GM19043 (cell line): ENCODE measurements around the gene AGK.
A peak's percentile ranks its signal among the peaks of the same experiment; 100 is the strongest.
"Not testable (repeated sequence)": the region's sequence is repeated elsewhere in the genome, so short reads cannot be mapped to it uniquely, and the experiment has no call there.

ENCODE experiments used
- ATAC-seq: cut with Tn5 transposase; IDR thresholded peaks from one replicate; pipeline ENCODE4 v1.9.1; 2021; ENCODE audit warnings: low read depth; ENCODE audit not compliant: unreplicated experiment

AGK gene

GRCh38 chr7:141551782-141552181 lies 572 bp downstream of the AGK start:
- peak; percentile 3 for ATAC-seq

GRCh38 chr7:141557360-141557759 lies 6.2 kb downstream of the AGK start:
- ATAC-seq, result no peak

GRCh38 chr7:141557831-141558531 lies 6.8 kb downstream of the AGK start:
- ATAC-seq, result not testable (repeated sequence)

DNA sequence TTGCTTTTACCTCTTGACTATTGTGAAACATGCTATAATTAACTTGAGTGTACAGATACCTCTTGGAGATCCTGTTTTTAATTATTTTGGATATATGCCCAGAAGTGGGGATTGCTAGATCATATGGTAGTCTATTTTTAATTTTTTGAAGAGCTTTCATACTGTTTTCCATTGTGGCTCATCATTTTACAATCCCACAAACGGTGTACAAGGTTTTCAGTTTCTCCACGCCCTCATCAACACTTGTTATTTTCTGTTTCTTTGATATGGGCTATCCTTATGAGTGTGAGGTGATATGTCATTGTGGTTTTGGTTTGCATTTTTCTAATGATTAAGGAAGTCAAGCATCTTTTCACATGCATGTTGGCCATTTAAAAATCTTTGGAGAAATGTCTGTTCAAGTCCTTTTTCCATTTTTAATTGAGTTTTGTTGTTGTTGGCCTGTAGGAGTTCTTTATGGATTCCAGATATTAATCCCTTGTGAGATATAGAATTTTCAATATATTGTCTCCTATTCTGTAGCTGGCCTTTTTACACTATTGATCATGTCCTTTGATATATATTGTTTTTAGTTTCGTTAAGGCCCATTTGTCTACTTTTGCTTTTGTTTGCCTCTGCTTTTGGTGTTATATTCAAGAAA lies 7.5 kb downstream of the AGK start:
- peak; percentile 67 for ATAC-seq

GRCh38 chr7:141559961-141560360 lies 8.8 kb downstream of the AGK start:
- no peak for ATAC-seq

DNA sequence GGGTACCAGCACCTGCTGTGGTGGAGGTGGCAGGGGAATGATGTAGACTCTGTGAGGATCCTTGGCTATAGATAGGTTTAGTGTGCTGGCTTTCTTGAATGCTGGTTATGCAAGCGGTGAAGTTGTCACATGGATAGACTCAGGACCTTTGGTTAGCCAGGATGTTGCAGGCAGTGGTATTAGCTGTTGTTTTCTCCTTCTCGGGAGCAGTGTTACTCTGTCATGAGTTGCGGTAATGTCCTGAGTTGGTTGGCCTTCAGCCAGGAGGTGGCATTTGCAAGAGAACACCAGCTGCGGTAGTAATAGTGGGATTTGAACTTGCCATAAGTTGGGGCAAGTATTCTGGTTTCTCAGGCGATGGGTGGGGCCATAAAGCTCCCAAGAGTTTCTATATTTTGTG lies 10.8 kb downstream of the AGK start:
- no peak for ATAC-seq

GRCh38 chr7:141562543-141562942 lies 11.3 kb downstream of the AGK start:
- no peak for ATAC-seq

GRCh38 chr7:141562972-141563371 lies 11.8 kb downstream of the AGK start:
- ATAC-seq, result no peak

DNA sequence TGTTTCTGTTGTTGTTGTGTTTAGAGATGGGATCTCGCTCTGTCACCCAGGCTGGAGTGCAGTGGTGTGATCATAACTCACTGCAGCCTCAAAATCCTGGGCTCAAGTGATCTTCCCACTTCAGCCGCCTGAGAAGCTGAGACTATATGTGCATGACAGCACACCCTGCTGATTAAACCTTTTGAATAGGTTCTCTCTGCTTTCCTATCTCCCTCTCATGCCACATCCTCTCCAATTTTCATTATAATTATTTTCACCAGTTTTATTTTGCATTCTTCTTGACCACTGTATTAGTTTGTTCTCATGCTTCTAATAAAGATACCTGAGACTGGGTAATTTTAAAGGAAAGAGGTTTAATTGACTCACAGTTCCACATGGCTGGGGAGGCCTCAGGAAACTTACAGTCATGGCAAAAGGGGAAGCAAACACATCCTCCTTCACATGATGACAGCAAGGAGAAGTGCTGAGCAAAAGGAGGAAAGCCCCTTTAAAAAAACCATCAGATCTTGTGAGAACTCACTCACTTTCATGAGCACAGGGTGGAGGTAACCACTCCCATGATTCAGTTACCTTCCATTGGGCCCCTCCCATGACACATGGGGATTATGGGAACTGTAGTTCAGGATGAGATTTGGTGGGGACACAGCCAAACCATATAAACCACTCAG lies 12.9 kb downstream of the AGK start:
- ATAC-seq, result no peak

GRCh38 chr7:141567432-141567831 lies 16.2 kb downstream of the AGK start:
- ATAC-seq, result no peak

- ATAC-seq, result no peak
These were observed 17.0 kb downstream of the AGK start for GRCh38 chr7:141568227-141568626.

- ATAC-seq, result no peak
These were observed 19.8 kb downstream of the AGK start for GRCh38 chr7:141571059-141571458.

- ATAC-seq, result no peak
These were observed 21.0 kb downstream of the AGK start for GRCh38 chr7:141572175-141572574.

GRCh38 chr7:141573511-141573910 lies 22.3 kb downstream of the AGK start:
- no peak for ATAC-seq

DNA sequence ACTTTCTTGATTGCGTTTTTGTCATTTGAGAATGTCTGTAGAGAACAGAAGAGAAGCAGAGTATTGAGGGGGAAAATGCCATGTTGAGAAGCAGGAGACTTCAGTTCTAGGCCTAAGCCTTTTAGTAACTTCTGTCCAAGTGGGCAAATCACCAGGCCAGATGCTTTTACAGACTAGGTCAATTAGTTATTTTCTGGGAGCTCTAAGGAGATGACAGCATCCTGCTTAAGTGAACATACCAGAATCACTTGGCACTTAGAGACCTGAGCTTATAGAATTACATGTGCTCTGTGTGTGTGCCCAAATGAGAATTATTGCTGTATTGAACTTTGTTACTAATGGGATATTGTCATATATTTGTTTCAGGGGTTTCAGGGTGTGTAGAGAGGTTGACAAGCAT lies 24.0 kb downstream of the AGK start:
- ATAC-seq, result no peak

DNA sequence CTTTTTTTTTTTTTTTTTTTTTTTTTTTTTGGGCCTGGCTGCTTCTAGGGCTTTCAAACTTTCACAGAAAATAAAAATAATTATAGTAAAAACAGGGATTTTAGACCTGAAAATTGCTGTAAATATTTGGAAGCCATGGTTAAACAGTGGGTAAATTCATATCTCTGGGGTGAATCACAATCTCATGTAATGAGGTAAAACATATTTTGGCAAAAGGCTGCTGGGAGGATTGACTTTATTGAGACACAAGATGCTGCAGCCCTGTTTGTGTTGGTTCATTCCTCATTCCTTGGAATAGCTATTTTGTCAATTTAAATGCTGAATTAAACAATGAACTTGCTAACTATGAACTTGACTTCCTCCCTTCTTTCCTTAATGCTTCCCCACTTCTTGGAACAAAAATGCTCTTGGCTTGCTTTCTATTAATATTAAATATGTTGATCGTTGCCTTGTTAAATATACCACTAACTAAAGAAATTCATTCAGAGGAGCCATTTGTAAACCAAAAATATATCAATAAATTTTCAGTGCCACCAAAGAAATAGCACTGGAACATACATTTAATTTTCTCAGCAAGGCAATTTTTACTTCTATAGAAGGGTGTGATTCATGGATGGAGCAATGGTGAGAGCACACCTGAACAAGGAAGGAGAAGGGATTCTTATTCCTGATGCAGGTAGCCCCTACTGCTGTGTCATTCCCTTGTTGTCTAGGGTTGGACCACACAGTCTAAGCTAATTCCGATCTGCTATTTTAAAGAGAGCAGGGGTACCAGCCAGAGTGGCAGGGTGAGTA lies 24.6 kb downstream of the AGK start:
- ATAC-seq, result no peak

DNA sequence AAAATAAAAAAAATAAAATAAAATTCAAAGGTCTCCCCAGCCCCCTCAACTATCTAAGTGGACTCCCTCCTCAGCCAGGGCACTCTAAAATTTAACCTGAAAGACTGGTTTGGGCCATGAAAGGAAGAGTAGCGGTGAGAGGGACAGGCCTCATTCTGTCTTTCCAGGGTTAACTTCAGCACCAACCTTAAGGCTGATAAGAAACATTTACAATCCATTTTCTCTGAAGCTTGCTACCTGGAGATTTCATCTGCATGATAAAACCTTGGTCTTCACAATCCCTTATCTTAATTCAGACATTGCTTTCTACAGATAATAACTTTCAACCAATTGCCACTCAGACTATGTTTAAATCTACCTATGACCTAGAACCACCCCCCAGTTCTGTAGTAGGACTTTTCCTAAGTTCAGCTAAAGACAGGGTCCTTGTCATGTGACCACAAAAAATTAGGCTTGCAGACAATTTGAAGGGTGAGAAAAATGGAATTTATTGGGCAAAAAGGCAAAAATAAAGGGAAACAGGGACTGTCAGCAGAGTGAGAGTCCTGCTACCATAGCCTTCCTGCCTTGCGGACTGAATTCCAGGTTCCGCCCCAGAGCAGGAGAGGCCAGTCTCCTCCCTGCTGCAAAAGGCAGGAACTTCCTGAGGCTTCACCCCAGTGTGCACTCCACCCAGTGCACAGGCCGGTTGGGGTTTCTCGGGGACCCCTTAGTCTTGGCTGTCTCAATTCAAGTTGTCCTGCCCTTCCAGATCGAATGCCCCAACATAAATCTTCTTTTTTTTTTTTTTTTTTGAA lies 26.0 kb downstream of the AGK start:
- no peak for ATAC-seq

DNA sequence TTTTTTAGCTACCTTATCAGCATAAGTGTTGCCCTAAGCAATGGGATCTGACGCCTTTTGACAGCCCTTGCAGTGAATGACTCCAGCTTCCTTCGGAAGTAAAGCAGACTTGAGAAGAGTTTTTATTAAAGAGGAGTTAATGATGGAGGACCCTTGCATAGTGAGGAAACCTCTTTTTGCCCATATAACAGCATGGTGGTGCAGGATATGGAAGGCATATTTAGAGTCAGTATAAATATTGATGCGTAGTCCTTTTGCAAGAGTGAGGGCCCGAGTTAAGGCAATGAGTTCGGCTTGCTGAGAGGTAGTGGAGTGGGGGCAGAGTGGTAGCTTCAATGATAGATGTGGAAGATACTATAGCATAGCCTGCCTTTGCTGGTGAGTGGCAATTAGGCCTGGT lies 28.7 kb downstream of the AGK start:
- ATAC-seq, result not testable (repeated sequence)

DNA sequence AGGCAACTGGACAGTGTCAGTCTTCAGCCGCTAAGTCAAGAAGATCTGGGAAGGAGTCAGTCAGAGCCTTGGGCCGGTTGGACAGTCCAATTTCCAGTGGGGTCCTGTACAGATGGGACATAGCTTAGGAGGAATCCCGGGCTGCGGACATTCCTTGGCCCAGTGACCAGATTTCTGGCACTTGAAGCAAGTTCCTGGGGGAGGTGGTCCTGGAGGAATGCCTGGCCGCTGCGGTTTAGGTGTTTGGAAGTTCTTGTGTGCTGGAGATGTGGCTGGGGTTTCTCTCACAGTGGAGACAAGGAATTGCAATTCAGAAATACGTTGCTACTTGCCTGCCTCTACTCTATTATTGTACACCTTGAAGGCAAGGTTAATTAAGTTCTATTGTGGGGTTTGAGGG lies 30.9 kb downstream of the AGK start:
- ATAC-seq, result not testable (repeated sequence)

- ATAC-seq, result no peak
These were observed 33.7 kb downstream of the AGK start for GRCh38 chr7:141584935-141585334.
